GM21786 (cell line): ENCODE data around the gene SLFN12.
"Not testable (repeated sequence)": the region's sequence is repeated elsewhere in the genome, so short reads cannot be mapped to it uniquely, and the experiment has no call there.

Source experiments
- ATAC-seq: cut with Tn5 transposase; IDR thresholded peaks from one replicate; pipeline ENCODE4 v1.9.1; 2021; ENCODE audit not compliant: unreplicated experiment

SLFN12 gene

DNA sequence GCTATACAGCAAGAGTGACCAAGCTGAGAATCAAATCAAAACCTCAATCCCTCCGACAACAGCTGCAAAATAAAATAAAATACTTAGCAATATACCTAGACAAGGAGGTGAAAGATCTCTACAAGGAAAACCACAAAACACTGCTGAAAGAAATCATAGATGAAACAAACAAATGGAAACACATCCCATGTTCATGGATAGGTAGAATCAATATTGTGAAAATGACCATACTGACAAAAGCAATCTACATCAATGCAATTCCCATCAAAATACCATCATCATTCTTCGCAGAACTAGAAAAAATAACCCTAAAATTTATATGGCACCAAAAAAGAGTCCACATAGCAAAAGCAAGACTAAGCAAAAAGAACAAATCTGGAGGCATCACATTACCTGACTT lies 17.6 kb downstream of the SLFN12 start:
- not testable (repeated sequence) for ATAC-seq

DNA sequence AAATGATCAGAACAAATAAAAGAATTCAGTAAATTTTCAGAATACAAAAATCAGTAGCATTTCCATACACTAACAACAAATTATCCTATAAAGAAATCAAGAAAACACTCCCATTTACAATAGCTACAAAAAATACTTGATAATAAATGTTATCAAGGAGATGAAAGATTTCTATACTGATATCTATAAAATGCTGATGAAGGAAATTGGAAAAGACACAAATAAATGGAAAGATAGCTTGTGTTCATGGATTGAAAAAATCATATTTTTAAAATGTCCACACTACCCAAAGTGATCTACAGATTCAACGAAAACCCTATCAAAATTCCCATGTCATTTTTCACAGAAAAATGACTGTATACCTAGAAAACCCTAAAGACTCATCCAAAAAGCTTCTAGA lies 18.1 kb downstream of the SLFN12 start:
- ATAC-seq = no peak

DNA sequence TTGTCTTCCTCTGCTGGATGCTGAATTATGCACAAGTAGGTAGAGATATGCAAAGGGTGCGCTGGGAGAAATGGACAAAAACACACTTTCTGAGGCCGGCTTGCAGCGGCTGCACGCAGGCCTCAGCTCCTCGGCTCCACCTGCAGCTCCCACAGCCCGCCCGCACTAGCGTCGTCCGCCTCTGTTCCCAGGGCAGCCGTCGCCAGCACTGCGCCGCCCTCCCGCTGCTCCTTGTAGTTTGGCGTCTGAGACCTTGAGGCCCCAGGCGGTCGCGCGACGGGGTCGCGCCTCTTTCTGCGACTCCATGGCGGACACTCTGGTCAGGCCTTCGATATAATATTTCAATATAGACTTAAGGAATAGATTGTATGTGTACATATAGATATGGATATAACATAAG lies 24.8 kb downstream of the SLFN12 start:
- no peak for ATAC-seq

DNA sequence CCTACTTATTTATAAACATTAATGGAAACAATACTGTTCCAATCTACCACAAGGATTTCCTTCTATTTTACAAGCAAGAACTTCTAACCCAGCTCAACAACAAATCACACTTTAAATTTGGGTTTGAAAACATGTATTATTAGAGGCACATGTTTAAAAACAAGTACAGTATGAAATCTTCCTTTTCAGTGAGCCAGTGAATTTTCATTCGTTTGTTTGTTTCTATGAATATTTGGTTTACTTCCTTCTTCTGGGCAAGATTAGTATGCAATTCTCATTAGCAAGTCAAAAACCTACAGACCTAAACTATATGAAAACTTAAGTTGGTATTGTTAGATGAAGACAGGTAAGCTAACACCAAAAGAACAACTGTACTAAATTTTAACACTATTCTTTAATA lies 25.7 kb downstream of the SLFN12 start:
- no peak for ATAC-seq

DNA sequence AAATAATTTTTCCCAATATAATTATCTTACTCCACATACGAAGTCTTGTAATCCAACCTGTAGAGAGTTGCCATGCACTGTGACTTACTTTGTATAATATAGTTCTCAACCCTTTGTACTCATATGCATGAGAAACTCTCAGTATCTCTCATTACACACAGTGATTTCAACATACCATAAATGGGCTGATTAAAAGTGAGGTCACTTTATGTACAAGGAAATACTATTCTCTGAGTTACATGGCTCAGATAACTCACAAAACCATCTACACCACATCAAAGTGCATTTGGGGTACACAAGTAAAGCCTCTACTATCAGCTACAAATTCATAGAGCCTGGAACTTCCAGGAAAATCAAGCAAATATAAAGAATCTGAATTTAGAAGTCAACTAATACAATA lies 27.9 kb downstream of the SLFN12 start:
- ATAC-seq = no peak

DNA sequence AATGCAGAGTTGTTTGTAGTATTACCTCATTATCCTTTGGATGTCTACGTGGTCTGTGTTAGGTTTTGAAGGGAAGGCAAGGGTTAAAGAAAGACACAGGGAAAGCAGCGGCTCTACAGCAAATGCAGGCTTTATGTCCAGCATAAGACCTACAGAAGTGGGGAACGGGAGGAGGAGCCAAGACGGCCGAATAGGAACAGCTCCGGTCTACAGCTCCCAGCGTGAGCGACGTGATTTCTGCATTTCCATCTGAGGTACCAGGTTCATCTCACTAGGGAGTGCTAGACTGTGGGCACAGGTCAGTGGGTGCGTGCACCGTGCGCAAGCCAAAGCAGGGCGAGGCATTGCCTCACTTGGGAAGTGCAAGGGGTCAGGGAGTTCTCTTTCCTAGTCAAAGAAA lies 38.5 kb downstream of the SLFN12 start:
- ATAC-seq = not testable (repeated sequence)

DNA sequence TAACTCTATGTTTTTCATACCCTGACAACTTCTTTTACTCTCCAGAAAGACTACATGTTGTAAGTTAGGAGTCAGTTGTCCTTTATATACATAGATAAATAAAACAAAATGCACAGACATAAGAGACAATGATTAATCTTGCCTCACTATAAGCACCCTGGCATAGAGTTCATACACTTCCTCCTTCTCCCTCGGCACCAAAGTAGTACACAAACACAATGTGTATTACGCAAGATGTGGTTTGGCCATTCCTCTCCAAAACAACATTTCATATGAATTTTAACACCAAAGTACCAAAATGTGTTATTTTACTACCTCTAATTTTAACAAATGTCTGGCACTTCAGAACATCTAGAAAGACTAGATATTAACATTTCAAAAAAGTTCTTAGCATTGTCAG lies 41.6 kb downstream of the SLFN12 start:
- no peak for ATAC-seq

DNA sequence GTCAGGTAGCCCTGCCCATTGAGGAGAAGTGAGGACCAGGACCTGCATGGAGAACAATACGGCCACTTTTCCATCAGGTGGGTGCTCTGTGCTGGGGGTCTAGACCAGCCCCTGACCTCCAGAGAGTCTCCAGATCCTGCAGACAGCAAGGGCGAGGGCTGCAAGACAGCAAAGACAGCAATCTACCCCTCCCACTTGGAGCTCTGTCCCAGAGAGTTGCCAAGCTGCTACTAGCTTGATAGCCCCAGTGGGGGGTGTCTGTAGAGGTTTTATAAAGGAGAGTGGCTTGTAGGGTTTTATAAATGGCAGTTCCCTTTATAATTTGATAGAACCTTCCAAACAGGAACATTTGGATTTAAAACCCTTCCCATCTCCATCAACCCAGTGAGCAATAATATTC lies 42.1 kb downstream of the SLFN12 start:
- no peak for ATAC-seq

DNA sequence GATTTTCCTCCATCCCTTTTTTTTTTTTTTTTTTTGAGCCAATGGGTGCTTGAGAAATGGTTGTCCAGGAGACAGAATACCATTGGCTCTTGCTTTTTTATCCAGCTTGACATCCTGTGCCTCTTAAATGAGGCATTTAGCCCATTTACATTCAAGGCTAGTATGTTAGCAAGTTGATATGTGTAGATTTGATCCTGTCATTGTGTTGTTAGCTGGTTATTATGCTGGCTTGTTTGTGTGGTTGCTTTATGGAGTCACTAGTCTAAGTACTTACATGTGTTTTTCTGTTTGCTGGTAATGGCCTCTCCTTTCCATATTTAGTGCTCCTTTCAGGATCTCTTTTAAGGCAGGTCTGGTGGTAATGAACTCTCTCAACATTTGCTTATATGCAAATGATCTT lies 44.8 kb downstream of the SLFN12 start:
- no peak for ATAC-seq

DNA sequence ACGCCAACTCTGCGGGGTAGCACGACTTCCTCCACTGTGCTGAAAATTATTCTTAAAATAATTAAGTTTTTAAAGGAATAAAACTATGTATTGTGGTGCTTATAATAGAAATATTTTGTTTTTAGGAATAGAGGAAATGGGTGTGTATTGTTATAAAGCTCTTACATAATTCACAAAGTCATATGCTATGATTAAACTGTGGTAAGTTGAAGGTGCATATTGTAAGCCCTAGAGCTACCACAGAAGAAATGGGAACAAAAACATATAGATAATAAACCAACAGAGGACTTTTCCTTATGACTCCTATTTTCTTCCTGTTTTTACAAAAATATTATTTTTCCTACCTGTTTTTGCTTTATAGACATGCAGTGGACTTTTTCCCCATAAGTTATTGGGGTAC lies 54.6 kb downstream of the SLFN12 start:
- ATAC-seq = no peak

DNA sequence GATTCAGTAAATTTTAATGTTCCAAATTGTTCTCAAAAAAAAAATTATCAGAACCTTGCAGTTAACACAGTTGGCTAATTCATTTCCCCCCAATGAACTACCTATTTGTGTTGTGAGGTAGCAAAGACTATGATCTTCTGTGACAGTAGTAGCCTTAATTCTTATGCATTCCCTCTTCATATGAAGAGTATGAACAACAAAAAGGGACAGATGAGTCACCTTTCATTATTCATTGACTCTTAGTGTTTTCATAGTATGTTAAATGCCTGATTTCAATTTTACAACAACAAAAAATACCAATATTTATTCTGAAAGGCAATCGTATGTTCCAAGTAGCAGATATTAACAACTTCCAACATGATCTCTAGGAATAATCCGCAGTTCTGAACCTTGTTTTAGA lies 55.2 kb downstream of the SLFN12 start:
- no peak for ATAC-seq

DNA sequence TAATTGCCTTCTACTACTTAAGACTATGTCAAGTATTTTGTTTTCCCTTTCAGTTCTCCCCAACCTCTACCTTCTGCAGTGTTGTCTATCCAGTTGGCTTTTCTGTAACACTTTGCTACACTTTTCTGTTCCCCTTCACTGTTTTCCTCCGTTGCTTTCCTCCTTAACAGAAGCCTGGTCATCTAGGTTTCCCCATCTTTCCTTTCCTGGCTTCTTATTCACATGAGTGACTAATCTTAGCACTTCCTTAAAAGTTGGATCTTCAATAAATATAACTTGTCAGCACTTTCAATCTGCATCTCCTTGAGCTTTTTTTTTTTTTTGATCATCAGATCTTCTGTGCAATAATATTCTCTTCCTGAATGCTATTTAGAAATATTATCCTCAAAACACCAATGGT lies 56.1 kb downstream of the SLFN12 start:
- ATAC-seq = no peak

DNA sequence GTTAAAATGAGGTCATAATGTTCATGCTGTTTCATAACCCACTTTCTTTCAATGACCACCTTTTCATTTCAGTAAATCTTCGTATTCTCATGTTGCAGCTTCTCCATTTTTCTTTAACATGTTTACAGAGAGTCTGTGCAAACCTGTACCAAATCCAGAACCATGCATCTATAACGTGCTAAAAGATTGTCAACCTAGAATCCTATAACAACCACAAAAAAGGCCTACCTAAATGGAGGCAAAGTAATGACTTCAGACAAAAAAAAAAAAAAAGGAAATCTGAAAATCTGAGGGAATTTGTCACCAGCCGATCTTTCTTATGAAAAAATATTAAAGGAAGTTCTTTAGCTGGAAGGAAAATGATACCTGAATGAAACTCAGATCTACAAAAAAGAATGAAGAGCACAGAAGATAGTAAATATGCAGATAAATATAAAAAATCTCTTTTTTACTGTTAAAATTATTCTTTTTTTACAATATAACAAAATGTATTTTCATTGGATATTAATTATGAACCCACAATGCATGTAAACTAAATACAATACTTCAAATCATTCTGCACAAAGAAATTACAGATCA lies 57.4 kb downstream of the SLFN12 start:
- ATAC-seq = no peak

DNA sequence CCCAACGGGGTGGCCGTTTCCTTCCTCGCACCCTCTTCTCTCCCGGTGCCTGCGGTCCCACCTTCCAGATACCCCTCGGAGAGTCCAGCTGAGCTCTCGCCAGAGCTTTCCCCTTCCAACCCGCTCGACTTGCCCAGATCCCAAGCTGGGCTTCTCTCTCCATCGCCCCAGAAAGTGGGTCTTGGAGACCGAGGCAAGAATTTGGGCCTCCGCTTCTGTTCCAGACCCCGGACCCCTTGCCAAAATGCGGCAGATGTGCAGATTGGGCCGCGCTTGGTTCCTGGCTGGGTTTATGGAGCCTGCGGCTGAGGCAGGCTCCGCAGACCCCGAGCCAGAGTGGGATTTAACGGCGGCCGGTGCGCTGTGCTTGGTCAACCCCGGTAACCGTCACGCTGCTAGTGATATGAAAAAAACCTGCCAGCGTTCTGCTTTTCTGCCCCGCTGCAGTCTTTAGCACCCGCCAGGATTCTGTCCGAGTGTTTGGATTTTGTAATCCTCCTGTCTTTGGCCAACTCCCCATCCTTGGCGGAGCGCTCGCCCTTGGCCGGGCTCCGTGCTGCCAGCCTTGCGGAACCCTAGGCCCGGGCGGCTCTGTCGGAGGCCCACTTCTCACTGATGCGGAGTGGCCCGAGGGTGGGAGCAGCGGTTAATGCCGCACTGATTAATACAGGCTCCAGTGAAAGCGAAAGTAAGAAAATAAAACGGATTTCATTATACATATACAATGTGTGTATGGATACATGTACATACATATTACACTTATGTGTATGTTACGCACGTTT lies 58.1 kb downstream of the SLFN12 start:
- peak; percentile 30 for ATAC-seq

DNA sequence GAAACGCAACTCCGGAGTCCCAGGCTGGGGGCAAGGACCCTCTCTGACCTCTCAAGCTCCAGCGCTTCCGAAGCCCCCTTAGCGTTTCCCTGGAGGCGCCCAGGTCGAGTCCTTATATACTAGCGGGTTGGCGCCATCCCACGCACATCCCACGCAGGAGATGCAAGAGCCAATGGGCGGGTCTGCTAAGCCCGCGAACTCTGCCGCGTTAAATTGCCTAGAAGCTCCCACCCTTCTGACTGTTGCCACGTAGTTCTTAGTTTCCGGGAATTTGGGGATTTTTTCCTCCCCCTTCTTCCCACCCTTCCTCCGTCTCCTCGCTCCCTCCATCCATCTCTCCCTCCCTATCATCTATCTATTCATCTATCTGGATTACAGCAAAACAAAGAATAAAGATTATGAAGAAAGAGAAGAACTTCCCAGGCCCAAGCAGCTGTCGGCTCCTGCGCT lies 58.7 kb downstream of the SLFN12 start, which contains the start of gene SLFN11:
Gene SLFN11 (minus strand): TSS at position 88 of the 450 bp plus-strand sequence. CDS start 9,814 bp downstream, outside the sequence.
- no peak for ATAC-seq

DNA sequence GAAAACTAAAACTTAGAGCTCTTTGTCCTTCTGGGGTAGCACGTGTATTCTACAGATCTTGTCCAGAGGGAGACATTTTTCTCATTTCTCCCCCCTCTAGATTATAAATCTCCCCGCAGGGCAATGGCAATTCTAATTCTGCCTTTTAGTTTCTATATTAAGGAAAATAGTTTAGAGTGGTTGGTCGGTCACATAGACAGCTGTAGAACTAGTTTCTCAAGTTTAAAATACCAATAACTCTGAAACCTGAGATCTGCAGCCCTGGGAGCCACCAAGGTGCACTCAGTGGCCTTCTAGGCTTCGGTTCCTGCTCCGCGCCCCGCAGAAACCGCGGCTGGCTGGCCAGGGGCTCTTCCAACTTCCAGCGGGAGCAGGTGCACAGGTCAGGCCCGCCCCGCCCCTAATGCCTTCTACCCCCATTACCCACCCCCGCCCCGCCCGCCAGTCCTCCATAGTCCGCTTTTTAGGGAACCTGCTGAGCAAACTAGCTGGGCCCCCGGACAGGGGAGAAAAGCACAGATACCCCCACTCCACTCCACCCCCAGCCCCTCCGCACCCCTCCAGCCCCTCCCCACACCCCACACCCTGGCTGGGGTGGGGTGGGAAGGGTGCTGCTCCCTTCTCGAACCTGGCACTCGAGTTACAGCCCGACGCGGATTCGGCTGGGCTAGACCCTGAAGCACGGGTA lies 59.3 kb downstream of the SLFN12 start:
- ATAC-seq = no peak

DNA sequence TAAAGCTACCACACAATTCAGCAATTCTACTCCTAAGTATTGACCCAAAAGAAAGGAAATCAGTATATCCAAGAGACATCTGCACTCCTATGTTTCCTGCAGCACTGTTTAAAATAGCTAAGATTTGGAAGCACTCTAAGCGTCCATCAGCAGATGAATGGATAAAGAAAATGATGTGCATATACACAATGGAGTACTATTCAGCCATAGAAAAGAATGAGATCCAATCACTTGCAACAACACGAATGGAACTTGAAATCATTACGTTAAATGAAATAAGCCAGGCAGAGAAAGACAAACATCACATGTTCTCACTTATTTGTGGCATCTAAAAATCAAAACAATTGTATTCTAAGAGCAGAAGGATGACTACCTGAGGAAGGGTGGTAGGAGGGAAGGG lies 60.4 kb downstream of the SLFN12 start:
- no peak for ATAC-seq

DNA sequence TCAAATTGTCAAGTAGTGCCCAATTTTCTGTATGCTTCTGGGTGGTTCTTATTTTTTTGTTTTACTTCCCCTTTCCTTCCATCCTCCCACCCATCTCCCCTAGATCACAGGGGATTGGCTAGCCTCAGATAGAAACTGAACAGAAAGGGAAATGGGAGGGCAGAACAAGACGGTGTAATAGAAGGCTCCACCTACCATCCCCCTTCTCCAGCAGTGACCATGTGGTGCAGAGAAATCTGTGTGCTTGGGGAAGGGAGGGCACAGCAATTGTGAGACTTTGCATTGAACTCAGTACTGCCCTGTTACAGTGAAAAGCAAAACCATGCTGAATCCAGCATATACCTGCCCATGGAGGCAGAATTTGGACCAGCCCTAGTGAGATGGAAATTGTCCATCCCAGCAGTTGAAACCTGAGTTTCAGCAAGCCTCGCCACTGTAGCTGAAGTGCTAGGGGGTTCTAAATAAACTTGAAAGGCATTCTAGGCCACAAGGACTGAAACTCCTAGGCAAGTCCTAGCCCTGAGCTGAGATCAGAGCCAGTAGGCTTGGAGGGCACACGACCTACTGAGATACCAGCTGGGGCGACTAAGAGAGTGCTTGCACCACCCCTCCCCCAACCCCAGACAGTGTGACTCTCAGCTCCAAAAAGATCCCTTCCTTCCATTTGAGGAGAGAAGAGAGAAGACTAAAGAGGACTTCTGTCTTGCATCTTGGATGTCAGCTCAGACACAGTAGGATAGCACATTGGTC lies 64.0 kb downstream of the SLFN12 start:
- ATAC-seq = peak; percentile 95

DNA sequence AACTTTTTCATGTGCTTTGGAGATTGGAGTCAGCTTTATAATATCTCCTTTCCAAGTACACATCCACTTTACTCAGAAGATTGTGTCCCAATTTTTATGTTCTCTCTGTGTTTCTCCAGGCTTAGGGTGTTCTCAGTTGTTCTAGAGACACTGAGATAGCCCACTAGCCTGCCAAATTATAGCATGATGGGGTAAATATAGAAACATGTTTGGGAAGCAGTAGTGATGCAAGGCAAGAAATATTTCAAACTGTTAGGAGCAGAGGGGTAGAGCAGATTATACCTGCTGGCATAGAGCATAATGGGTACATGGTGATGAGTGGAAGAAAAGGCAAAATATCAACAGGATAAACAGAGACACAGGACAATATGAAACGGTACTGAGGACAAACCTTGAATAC lies 71.3 kb downstream of the SLFN12 start:
- ATAC-seq = no peak
